ENCODE data around the gene ADGRV1. TPM values are rescaled to one million over a fixed set of nuclear protein-coding genes. Genes with fewer than 3 reads are reported as not detected.

Gene ADGRV1
- total RNA-seq, 4 donors from 2014 or later: 129 to 158 (median 145) TPM

DNA sequence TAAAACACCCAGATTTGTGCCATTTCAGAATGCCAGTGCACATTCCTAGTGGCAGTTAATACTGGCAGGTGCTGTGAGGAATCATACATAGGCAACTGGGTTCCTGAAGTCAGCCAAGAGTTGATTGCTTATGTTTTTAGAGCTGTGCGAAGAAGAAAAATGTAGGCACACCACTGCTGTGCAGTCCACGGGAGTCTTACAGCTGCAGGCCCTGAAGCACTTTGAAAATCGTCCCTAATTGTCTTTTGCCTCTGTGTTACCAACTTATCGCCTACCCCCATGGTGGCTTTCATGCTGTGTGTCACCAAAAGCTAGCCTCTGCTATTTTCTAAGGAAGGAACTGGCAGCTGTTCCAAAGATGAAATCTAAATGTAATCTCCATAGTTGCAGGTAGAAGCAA is 560.6 kb downstream of the ADGRV1 start:
- Histone ChIP-seq H3K27ac (peak overlapping the region; percentile 11 to 57 (median 43)), H3K27me3 (no peaks in the 10 kb centered on the region), H3K36me3 (no peaks in the 10 kb centered on the region), H3K9me3 (no peaks in the 10 kb centered on the region), H3K4me3 (replicated peaks in 1 of 3) (no peak overlapping the region), H3K4me1 (peaks cover 39 to 58% of the 10 kb centered on the region in 2 donors)
- WGBS, 2 donors: 63 to 71% methylated on average over 4 of the region's 4 CpGs
- DNase-seq: no peak
- intact Hi-C loops (cut with DNase I): no loop called here
- no peak for TF ChIP-seq POLR2A (IDR thresholded peaks at IDR 0.05)
- TF ChIP-seq, protein P1, sequence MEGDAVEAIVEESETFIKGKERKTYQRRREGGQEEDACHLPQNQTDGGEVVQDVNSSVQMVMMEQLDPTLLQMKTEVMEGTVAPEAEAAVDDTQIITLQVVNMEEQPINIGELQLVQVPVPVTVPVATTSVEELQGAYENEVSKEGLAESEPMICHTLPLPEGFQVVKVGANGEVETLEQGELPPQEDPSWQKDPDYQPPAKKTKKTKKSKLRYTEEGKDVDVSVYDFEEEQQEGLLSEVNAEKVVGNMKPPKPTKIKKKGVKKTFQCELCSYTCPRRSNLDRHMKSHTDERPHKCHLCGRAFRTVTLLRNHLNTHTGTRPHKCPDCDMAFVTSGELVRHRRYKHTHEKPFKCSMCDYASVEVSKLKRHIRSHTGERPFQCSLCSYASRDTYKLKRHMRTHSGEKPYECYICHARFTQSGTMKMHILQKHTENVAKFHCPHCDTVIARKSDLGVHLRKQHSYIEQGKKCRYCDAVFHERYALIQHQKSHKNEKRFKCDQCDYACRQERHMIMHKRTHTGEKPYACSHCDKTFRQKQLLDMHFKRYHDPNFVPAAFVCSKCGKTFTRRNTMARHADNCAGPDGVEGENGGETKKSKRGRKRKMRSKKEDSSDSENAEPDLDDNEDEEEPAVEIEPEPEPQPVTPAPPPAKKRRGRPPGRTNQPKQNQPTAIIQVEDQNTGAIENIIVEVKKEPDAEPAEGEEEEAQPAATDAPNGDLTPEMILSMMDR (IDR thresholded peaks at IDR 0.05): no peak

DNA sequence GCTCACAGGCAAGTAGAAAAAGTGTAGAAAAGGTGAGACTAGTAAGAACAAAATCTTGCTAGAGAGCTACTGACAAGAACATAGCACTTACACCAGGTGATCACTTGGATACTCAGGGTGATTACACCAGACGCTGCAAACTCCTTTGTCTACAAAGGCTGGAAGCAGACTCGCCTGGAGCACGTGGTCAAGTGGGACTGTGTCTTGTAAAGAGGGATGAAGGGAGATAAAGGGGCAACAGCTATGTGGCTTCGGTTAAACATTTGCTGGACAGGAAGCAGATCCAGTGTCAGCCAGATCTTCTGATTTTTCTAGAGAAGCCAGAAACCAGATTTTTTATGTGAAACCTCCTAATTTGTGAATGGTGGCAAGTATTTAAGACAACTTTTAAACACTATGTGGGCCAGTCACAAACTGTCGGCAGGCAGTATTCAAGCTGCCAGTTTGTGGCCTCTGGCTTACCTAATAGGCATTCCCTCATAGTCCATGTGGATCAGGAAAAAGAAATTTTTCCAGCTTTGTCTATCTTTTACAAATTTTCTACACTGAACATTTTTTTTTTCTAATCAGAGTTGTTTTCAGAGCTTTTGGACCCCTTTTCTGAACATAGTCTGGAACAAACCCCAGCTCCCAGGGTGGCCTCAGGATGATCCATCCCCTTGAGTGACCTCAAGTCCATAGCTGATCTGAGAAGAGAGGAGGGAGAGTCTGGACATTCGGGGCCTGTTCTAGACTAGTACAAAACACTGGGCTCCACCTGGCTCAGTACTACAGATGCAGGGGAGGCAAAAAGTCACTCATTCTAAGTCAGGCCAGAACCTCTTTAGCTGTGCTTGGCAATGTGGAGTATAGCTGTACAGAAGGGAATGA is 561.6 kb downstream of the ADGRV1 start:
- H3K27me3 ChIP-seq: no peaks in the 10 kb centered on the region
- H3K9me3 ChIP-seq: no peaks in the 10 kb centered on the region
- H3K36me3 ChIP-seq: no peaks in the 10 kb centered on the region
- H3K27ac ChIP-seq: peak overlapping the region; percentile 11 to 57 (median 43)
- peaks cover 32 to 53% of the 10 kb centered on the region in 2 donors for H3K4me1 ChIP-seq
- TF ChIP-seq POLR2A (IDR thresholded peaks at IDR 0.05): no peak
- TF ChIP-seq, protein P1 (IDR thresholded peaks at IDR 0.05): no peak
- 36 to 44% methylated on average over 6 of the region's 6 CpGs for WGBS, 2 donors
- intact Hi-C loops (cut with DNase I): no loop called here
- no peak overlapping the region for H3K4me3 ChIP-seq (replicated peaks in 1 of 3)
- peak; percentile 53 to 63 for DNase-seq

DNA sequence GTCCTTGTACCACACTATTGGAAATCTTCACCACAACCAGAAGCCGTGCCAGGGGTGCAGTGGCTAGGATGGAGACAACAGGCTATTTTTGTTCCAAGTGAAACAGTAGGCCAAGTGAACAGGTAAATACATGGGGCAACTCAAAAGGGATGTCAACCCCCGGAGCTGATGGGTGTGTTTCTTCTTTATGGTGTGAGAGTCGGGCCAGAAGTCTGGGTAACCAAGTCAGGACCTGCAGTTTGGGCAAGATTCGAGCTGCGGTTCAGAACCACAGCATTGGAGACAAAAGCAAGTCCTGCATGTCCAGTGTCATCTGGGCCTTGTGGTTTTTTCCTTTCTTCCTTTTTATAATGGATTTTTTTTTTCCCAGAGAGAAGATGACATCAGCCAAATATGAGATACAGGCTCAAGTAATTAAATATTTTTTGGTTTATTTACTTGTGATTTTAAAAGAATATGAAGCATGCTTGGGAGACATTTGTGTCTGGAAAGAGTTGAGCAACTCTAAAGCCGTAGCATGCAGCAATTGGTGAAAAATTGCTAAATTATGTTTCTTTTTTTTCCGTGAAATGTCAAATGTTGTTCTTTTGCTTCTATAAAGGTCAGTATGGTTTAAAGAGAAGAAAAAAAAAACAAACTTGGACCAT is 562.9 kb downstream of the ADGRV1 start:
- no peaks in the 10 kb centered on the region for H3K9me3 ChIP-seq
- intact Hi-C loops (cut with DNase I): no loop called here
- H3K4me3 ChIP-seq (replicated peaks in 1 of 3): no peak overlapping the region
- H3K27me3 ChIP-seq: no peaks in the 10 kb centered on the region
- no peaks in the 10 kb centered on the region for H3K36me3 ChIP-seq
- peak overlapping the region; percentile 14 to 66 (median 57) for H3K27ac ChIP-seq
- no peak for DNase-seq
- TF ChIP-seq, protein P1 (IDR thresholded peaks at IDR 0.05): no peak
- TF ChIP-seq POLR2A (IDR thresholded peaks at IDR 0.05): no peak
- whole genome bisulfite sequencing, 2 donors: 80 to 85% methylated on average over 7 of the region's 7 CpGs
- peaks cover 43 to 66% of the 10 kb centered on the region in 2 donors for H3K4me1 ChIP-seq

DNA sequence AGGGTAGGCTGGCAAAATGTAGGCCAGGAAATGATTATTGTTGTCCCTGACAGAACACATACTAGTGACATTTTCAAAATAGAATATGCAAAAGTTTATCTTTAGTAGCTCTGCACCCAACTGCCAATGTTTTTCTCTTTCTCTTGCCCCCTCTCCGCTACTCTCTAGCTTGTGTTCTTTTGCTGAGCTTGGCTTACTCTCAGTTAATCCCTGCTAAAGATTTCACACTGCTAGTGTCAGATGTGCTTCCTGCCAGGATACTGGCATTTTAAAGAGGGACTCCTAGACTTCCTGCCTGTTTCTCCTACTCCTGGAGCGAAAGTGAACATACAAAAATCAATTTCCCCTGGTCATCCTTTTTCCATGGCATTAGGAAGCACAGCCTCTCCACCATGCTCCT is 564.1 kb downstream of the ADGRV1 start:
- Histone ChIP-seq H3K4me1 (peaks cover 55 to 78% of the 10 kb centered on the region in 2 donors), H3K36me3 (no peaks in the 10 kb centered on the region), H3K9me3 (no peaks in the 10 kb centered on the region), H3K27me3 (no peaks in the 10 kb centered on the region), H3K27ac (peak overlapping the region in 2 of 3 donors; percentile 57 to 66), H3K4me3 (replicated peaks in 1 of 3) (no peak overlapping the region)
- WGBS, 2 donors: 78 to 82% methylated on average over 2 of the region's 2 CpGs
- DNase-seq: no peak
- intact Hi-C loops (cut with DNase I): no loop called here
- TF ChIP-seq POLR2A (IDR thresholded peaks at IDR 0.05): no peak
- TF ChIP-seq, protein P1 (IDR thresholded peaks at IDR 0.05): no peak

DNA sequence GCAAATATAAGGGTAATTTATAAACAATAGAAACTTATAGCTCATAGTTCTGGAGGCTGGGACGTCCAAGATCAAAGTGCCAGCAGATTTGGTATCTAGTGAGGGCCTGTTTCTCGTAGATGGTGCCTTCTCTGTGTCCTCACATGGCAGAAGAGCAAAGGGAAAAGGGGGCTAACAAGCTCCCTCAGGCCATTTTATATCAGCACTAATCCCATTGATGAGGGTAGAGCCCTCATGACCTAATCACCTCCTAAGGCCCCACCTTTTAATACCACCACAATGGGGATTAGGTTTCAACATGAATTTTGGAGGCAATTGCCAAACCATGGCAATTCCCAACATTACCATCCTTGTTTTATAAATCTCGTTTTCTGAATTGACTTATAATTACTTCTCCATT is 564.7 kb downstream of the ADGRV1 start:
- no peak for TF ChIP-seq POLR2A (IDR thresholded peaks at IDR 0.05)
- TF ChIP-seq, protein P1 (IDR thresholded peaks at IDR 0.05): no peak
- intact Hi-C loops (cut with DNase I): no loop called here
- H3K27me3 ChIP-seq: no peaks in the 10 kb centered on the region
- H3K4me1 ChIP-seq: peaks cover 58 to 83% of the 10 kb centered on the region in 2 donors
- WGBS, 2 donors: 57 to 64% methylated on average over 3 of the region's 3 CpGs
- H3K36me3 ChIP-seq: no peaks in the 10 kb centered on the region
- H3K27ac ChIP-seq: peak overlapping the region in 2 of 3 donors; percentile 57 to 66
- no peaks in the 10 kb centered on the region for H3K9me3 ChIP-seq
- DNase-seq: no peak
- no peak overlapping the region for H3K4me3 ChIP-seq (replicated peaks in 1 of 3)

All from thyroid gland (tissue), 4 donors.